Peyer's patch (tissue), 4 donors: ENCODE data around the gene PTPN6. TPM values are rescaled to one million over a fixed set of nuclear protein-coding genes. Genes with fewer than 3 reads are reported as not detected.
A peak's percentile ranks its signal among the peaks of the same experiment; 100 is the strongest.

Source experiments
- DNase-seq, 3 donors: peaks; one replicate each; pipeline ENCODE4 v3.0.0-alpha.2; 2017 to 2019
- H3K27ac ChIP-seq, 4 donors: fragments of 200-600 bp; sonication (generic); one replicate each; pipeline ENCODE4 v1.5.1; 2016 to 2019
- H3K27me3 ChIP-seq, 2 donors: fragments of 200-600 bp; sonication (generic); one replicate each; pipeline ENCODE4 v1.5.1; 2019
- H3K36me3 ChIP-seq, 3 donors: fragments of 200-600 bp; sonication (generic); one replicate each; pipeline ENCODE4 v1.5.1; 2016 to 2019
- H3K4me1 ChIP-seq, 4 donors: fragments of 200-600 bp; sonication (generic); one replicate each; pipeline ENCODE4 v1.5.1; 2016 to 2019
- H3K4me3 ChIP-seq, 4 donors: fragments of 200-600 bp; sonication (generic); 1 replicate in 3 of 4; 2 replicates in 1 of 4; pipeline ENCODE4 v1.5.1; 2016 to 2019; ENCODE audit warnings: mild to moderate bottlenecking in 1 of 4
- H3K9me3 ChIP-seq, 4 donors: fragments of 200-600 bp; sonication (generic); one replicate each; pipeline ENCODE4 v1.5.1; 2016 to 2019; ENCODE audit warnings: mild to moderate bottlenecking in 1 of 4
- POLR2A ChIP-seq, 2 donors: fragments of 450-650 bp; IDR thresholded peaks; one replicate each; pipeline ENCODE4 v1.5.1; 2017; ENCODE audit warnings: antibody characterized with exemption in 2 of 2, mild to moderate bottlenecking in 2 of 2, moderate library complexity in 2 of 2
- total RNA-seq, 4 donors: library from RNA; depleted of rRNA; stranded (reverse); fragments of >200 nt; gene quantifications; one replicate each; pipeline ENCODE4 v1.1.0, GENCODE V29; 2016
- TF ChIP-seq, protein P1 (sequence below), 6 experiments: fragments of 450-650 bp in 4 of 6; fragments of 200-600 bp in 2 of 6; sonication (generic) in 1 of 6; IDR thresholded peaks; one replicate each; pipeline ENCODE4 v1.5.1; 2017 to 2019; ENCODE audit warnings: antibody characterized with exemption in 6 of 6, mild to moderate bottlenecking in 3 of 6, moderate library complexity in 1 of 6

PTPN6 gene
- total RNA-seq, 4 donors from 2014 or later = 41.6 to 183 (median 44.4) TPM

DNA sequence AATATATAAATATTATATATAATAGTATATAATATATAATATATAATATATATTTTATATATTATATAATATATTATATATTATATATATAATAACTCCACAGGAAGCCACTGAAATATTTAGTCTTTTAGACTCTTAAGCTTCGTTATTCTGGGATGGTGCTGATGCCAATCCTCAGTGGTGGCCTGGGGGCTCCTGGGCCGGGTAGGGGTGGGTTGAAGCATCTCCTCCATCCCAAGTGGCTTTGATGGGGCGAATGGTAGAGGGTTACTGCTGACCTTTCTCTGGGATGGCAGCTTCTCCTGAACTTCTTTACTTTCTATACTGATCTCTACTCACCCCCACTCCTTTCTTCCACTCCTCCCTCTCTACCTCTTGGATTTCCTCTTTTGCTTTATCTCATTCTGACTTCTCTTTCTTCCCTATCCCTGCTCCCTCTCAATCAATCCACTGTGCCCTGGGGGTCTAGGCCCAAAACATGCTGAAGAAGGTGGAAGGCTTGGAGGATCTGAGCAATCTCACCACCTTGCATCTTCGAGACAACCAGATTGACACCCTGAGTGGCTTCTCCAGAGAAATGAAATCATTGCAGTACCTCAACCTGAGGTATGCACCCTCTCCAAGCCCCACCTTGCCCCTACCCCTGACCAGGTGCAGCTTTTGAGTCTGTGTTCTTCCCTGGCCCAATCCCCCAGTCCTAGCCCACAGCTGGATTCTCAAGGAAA, 41.6 kb upstream of the PTPN6 start:
- TF ChIP-seq POLR2A (IDR thresholded peaks at IDR 0.05) = no peak
- TF ChIP-seq, protein P1, sequence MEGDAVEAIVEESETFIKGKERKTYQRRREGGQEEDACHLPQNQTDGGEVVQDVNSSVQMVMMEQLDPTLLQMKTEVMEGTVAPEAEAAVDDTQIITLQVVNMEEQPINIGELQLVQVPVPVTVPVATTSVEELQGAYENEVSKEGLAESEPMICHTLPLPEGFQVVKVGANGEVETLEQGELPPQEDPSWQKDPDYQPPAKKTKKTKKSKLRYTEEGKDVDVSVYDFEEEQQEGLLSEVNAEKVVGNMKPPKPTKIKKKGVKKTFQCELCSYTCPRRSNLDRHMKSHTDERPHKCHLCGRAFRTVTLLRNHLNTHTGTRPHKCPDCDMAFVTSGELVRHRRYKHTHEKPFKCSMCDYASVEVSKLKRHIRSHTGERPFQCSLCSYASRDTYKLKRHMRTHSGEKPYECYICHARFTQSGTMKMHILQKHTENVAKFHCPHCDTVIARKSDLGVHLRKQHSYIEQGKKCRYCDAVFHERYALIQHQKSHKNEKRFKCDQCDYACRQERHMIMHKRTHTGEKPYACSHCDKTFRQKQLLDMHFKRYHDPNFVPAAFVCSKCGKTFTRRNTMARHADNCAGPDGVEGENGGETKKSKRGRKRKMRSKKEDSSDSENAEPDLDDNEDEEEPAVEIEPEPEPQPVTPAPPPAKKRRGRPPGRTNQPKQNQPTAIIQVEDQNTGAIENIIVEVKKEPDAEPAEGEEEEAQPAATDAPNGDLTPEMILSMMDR (IDR thresholded peaks at IDR 0.05) = no peak
- Histone ChIP-seq H3K27me3 (no peaks in the 10 kb centered on the region), H3K4me1 (peaks cover 0 to 12% (median 3%) of the 10 kb centered on the region in 4 donors), H3K9me3 (no peaks in the 10 kb centered on the region), H3K4me3 (no peak overlapping the region), H3K27ac (no peak overlapping the region), H3K36me3 (no peaks in the 10 kb centered on the region)
- DNase-seq = no peak

DNA sequence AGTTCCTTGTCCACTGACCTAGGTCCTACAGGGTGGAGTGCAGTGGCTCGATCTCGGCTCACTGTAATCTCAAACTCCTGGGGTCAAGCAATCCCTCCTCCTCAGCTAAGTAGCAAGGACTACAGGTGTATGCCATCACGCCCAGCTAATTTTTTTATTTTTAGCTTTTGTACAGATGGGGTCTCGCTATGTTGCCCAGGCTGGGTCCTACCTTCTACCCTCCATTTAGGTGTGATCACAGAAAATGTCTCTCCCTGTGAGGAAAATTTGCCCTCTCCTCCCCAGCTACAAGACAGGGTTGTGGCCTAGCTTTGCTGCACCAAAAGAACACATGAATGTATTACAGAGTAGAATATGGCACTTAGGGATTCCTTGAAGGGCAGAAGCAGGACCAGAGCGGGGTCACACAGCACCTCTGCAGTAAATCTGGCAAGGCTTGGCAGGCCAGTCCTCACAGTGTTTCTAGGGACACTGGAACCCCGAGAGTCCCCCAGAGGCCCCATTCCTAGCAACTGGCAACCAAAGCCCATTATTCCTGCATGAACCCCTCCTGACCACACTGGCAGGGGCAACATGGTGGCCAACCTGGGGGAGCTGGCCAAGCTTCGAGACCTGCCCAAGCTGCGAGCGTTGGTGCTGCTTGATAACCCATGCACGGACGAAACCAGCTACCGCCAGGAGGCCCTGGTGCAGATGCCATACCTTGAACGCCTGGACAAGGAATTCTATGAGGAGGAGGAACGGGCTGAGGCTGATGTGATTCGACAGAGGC, 38.8 kb upstream of the PTPN6 start:
- Histone ChIP-seq H3K36me3 (no peaks in the 10 kb centered on the region), H3K27me3 (no peaks in the 10 kb centered on the region), H3K4me3 (no peak overlapping the region), H3K4me1 (peaks cover 0 to 18% (median 8%) of the 10 kb centered on the region in 4 donors), H3K9me3 (no peaks in the 10 kb centered on the region), H3K27ac (no peak overlapping the region)
- no peak for DNase-seq
- TF ChIP-seq, protein P1 (IDR thresholded peaks at IDR 0.05) = no peak
- TF ChIP-seq POLR2A (IDR thresholded peaks at IDR 0.05) = no peak

DNA sequence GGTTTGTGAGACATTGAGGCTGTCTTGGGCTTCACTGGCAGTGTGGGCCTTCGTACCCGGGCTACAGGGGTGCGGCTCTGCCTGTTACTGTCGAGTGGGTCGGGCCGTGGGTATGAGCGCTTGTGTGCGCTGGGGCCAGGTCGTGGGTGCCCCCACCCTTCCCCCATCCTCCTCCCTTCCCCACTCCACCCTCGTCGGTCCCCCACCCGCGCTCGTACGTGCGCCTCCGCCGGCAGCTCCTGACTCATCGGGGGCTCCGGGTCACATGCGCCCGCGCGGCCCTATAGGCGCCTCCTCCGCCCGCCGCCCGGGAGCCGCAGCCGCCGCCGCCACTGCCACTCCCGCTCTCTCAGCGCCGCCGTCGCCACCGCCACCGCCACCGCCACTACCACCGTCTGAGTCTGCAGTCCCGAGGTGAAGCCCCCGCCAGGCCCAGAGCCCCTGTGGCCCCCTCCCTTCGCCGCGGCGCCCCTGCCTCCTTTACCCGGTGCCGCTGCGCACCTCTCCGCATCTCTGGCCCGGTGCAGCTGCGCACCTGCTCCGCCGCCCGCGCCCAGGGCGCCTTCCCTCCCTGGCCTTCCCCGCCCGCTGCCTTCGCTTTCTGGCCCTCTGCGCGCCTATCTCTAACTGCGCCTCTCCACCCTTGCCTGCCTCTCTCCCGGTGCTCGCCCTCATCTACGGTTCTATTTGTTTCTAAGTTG, 36.8 kb upstream of the PTPN6 start, which contains the start of gene ENO2:
Gene ENO2 (plus strand): TSS at position 335 of the 701 bp plus-strand sequence. CDS start 1,253 bp downstream, outside the sequence.
- peak; percentile 76 to 91 (median 82) for DNase-seq
- H3K27me3 ChIP-seq = no peaks in the 10 kb centered on the region
- peak within 1 kb of the TSS; percentile 76 to 82 (median 78) for H3K27ac ChIP-seq
- no peaks in the 10 kb centered on the region for H3K9me3 ChIP-seq
- no peaks in the 10 kb centered on the region for H3K36me3 ChIP-seq
- no peak for TF ChIP-seq POLR2A (IDR thresholded peaks at IDR 0.05)
- TF ChIP-seq, protein P1 (IDR thresholded peaks at IDR 0.05) = no peak
- peak within 1 kb of the TSS; percentile 63 to 82 (median 70) for H3K4me3 ChIP-seq
- peaks cover 0 to 18% (median 8%) of the 10 kb centered on the region in 4 donors for H3K4me1 ChIP-seq

DNA sequence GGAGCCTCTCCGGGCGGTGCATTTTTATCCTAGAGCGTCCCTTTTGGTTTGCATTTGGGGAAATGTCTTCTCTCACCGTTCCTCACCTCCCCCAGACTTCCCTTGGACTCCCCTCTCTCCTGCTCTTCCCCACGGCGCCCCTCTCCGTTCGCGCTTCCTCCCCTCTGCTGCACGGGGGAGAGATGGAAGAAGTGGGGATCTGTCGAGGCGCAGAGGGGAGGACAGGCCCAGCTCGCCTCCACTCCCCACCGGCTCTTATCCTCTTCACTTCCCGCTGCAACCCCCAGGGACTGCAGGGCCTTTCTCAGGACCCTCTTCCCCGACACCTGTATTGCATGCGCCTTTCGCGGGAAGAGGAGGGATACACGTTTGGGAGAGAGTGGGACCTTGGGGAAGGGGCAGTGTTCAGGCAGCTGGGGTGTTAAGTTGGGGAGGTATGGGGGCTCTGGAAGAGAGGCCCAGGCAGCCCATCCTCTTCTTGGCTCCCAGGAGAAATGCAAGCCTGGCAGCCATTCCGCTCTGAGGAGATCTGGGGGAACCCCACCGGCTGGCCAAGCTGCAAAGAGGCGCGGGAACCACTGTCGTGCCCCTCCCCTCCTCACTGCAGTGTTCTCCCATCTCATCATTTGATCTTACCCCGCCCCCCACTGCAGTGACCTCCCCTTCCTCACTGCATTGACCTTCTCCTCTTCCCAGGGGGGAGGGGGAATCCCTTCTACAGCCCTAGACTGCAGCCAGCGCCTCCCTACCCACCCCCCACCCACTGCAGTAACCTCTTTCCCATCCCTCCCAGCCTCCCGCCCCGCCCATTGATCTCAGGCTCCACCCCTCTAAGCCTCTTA, 36.0 kb upstream of the PTPN6 start:
- H3K36me3 ChIP-seq = no peaks in the 10 kb centered on the region
- H3K9me3 ChIP-seq = no peaks in the 10 kb centered on the region
- no peaks in the 10 kb centered on the region for H3K27me3 ChIP-seq
- peaks cover 0 to 18% (median 8%) of the 10 kb centered on the region in 4 donors for H3K4me1 ChIP-seq
- TF ChIP-seq POLR2A (IDR thresholded peaks at IDR 0.05) = no peak
- TF ChIP-seq, protein P1 (IDR thresholded peaks at IDR 0.05) = no peak
- H3K27ac ChIP-seq = peak overlapping the region; percentile 76 to 82 (median 78)
- H3K4me3 ChIP-seq = peak overlapping the region; percentile 63 to 82 (median 70)
- no peak for DNase-seq
